CD14-positive monocyte (primary cell): ENCODE results near the gene SERPINA1. TPM values are rescaled to one million over a fixed set of nuclear protein-coding genes. Genes with fewer than 3 reads are reported as not detected.
A peak's percentile ranks its signal among the peaks of the same experiment; 100 is the strongest.
"Not testable (repeated sequence)": the region's sequence is repeated elsewhere in the genome, so short reads cannot be mapped to it uniquely, and the experiment has no call there.

Source experiments
- DNase-seq, 3 donors: peaks; one replicate each; pipeline ENCODE4 v3.0.0-alpha.2; 2011 to 2022
- H2AFZ ChIP-seq: 2 replicates; pipeline ENCODE4 v1.6.0; 2012; ENCODE audit warnings: mild to moderate bottlenecking, low read depth, low read length, inconsistent platforms; ENCODE audit not compliant: insufficient read depth, poor library complexity, severe bottlenecking
- H3K27ac ChIP-seq, 2 donors: 1 replicate in 1 of 2; 2 replicates in 1 of 2; pipeline ENCODE4 v1.5.1; 2012 to 2013; ENCODE audit warnings: low read length in 2 of 2, control low read depth in 1 of 2, inconsistent platforms in 1 of 2, low read depth in 1 of 2, mild to moderate bottlenecking in 1 of 2
- H3K27me3 ChIP-seq, 2 donors: one replicate each; pipeline versions ENCODE4 v1.6.0 to v1.6.1; 2011 to 2013; ENCODE audit warnings: low read length in 2 of 2; ENCODE audit not compliant: control insufficient read depth in 2 of 2, insufficient read depth in 2 of 2
- H3K36me3 ChIP-seq, 2 donors: replicated peaks in 1 of 2; 1 replicate in 1 of 2; 2 replicates in 1 of 2; pipeline versions ENCODE4 v1.5.1 to v1.6.1; 2012 to 2013; ENCODE audit warnings: low read length in 2 of 2, control low read depth in 1 of 2, inconsistent platforms in 1 of 2, mild to moderate bottlenecking in 1 of 2; ENCODE audit not compliant: insufficient read depth in 2 of 2, control insufficient read depth in 1 of 2
- H3K4me1 ChIP-seq, 2 donors: 1 replicate in 1 of 2; 2 replicates in 1 of 2; pipeline versions ENCODE4 v1.5.1 to v1.6.1; 2012 to 2013; ENCODE audit warnings: low read length in 2 of 2, control low read depth in 1 of 2, inconsistent platforms in 1 of 2, mild to moderate bottlenecking in 1 of 2, moderate library complexity in 1 of 2; ENCODE audit not compliant: insufficient read depth in 2 of 2, control insufficient read depth in 1 of 2
- H3K4me2 ChIP-seq: replicated peaks from 2 replicates; pipeline ENCODE3; 2012; ENCODE audit warnings: low read length, moderate library complexity, mild to moderate bottlenecking; ENCODE audit not compliant: poor library complexity, severe bottlenecking; ENCODE audit errors: extremely low read depth
- H3K4me3 ChIP-seq, 3 experiments: fragments of 200-600 bp in 1 of 3; sonication (generic) in 1 of 3; replicated peaks in 1 of 3; 1 replicate in 2 of 3; 2 replicates in 1 of 3; pipeline ENCODE4 v1.5.1; 2011 to 2013; ENCODE audit warnings: low read length in 3 of 3, mild to moderate bottlenecking in 3 of 3, control low read depth in 2 of 3, low read depth in 2 of 3, inconsistent platforms in 1 of 3, moderate library complexity in 1 of 3
- H3K79me2 ChIP-seq: 2 replicates; pipeline ENCODE4 v1.6.0; 2012; ENCODE audit warnings: mild to moderate bottlenecking, control low read depth, inconsistent platforms, low read length, moderate library complexity; ENCODE audit not compliant: insufficient read depth
- H3K9ac ChIP-seq: 2 replicates; pipeline ENCODE4 v1.6.0; 2017; ENCODE audit warnings: low read length, mild to moderate bottlenecking; ENCODE audit not compliant: insufficient read depth, poor library complexity, severe bottlenecking
- H3K9me3 ChIP-seq, 2 donors: replicated peaks in 1 of 2; 1 replicate in 1 of 2; 2 replicates in 1 of 2; pipeline versions ENCODE4 v1.5.1 to v1.6.1; 2012 to 2013; ENCODE audit warnings: low read length in 2 of 2, control low read depth in 1 of 2; ENCODE audit not compliant: control insufficient read depth in 1 of 2, insufficient read depth in 1 of 2
- H4K20me1 ChIP-seq: 2 replicates; pipeline ENCODE4 v1.6.0; 2012; ENCODE audit warnings: mild to moderate bottlenecking, low read length, control low read depth, moderate library complexity; ENCODE audit not compliant: insufficient read depth
- H3K27ac Mint-ChIP-seq, 7 donors: one replicate each; pipeline ENCODE4 v1.8.0; 2020; ENCODE audit warnings: mild to moderate bottlenecking in 7 of 7, mixed read lengths in 7 of 7, moderate library complexity in 6 of 7, inconsistent platforms in 2 of 7
- H3K27me3 Mint-ChIP-seq, 3 donors: one replicate each; pipeline ENCODE4 v1.8.0; 2021 to 2022; ENCODE audit warnings: low read depth in 3 of 3, mild to moderate bottlenecking in 3 of 3, mixed read lengths in 3 of 3, moderate library complexity in 3 of 3, inconsistent platforms in 1 of 3
- H3K36me3 Mint-ChIP-seq, 2 donors: one replicate each; pipeline ENCODE4 v1.8.0; 2020; ENCODE audit warnings: mixed read lengths in 2 of 2, inconsistent platforms in 1 of 2, mild to moderate bottlenecking in 1 of 2
- H3K4me1 Mint-ChIP-seq: one replicate; pipeline ENCODE4 v1.8.0; 2020; ENCODE audit warnings: mild to moderate bottlenecking, mixed read lengths
- H3K4me3 Mint-ChIP-seq, 2 donors: one replicate each; pipeline ENCODE4 v1.8.0; 2020; ENCODE audit warnings: mild to moderate bottlenecking in 2 of 2, mixed read lengths in 2 of 2, moderate library complexity in 1 of 2
- H3K9me3 Mint-ChIP-seq, 7 donors: one replicate each; pipeline ENCODE4 v1.8.0; 2020 to 2022; ENCODE audit warnings: mixed read lengths in 7 of 7, mild to moderate bottlenecking in 6 of 7, moderate library complexity in 6 of 7, inconsistent platforms in 2 of 7
- CTCF ChIP-seq: fragments of 200-600 bp; IDR thresholded peaks from one replicate; pipeline ENCODE4 v1.8.0; 2022; ENCODE audit warnings: antibody characterized with exemption, mild to moderate bottlenecking
- WGBS: methylation state at CpG from one replicate; pipeline ENCODE4 v1.1.5; 2013; ENCODE audit warnings: missing lambda C conversion rate; ENCODE audit not compliant: insufficient coverage; 5-methylcytosine and 5-hydroxymethylcytosine counted together
- intact Hi-C, 2 donors: fragments of 100-400 bp; cut with micrococcal nuclease; formaldehyde crosslinking; loops; one replicate each; pipeline versions ENCODE4 v1.15.0 to v1.15.1; 2023
- polyA plus RNA-seq, 3 donors: library from polyadenylated mRNA; depleted of rRNA in 1 of 3; unstranded in 2 of 3; stranded (reverse) in 1 of 3; fragments of 300-500 nt in 2 of 3; fragments of >200 nt in 1 of 3; fragmentation: Illumina TruSeq in 2 of 3; gene quantifications; 1 replicate in 2 of 3; 2 replicates in 1 of 3; pipeline ENCODE4 v1.2.3, GENCODE V29; 2012 to 2021

The SERPINA1 gene
- polyA plus RNA-seq, 3 donors, result 1,278 to 2,075 (median 2,042) TPM

- DNase-seq, result no peak
- WGBS, result 92% methylated on average over 3 of the region's 5 CpGs
- Histone ChIP-seq H3K79me2 (no peaks in the 10 kb centered on the region), H3K36me3 (no peaks in the 10 kb centered on the region), H3K9ac (no peak overlapping the region), H3K9me3 (no peaks in the 10 kb centered on the region), H2AFZ (no peak overlapping the region), H3K4me1 (peaks cover 14 to 22% of the 10 kb centered on the region in 2 donors), H3K4me3 (no peak overlapping the region), H3K4me2 (no peak overlapping the region), H4K20me1 (no peaks in the 10 kb centered on the region), H3K27ac (no peak overlapping the region), H3K27me3 (peaks cover 0 to 12% of the 10 kb centered on the region in 2 donors)
- Mint-ChIP-seq H3K27ac (no peak overlapping the region), H3K4me3 (no peak overlapping the region), H3K27me3 (peaks cover 16 to 28% (median 18%) of the 10 kb centered on the region in 3 donors), H3K4me1 (peaks cover 24% of the 10 kb centered on the region), H3K9me3 (peaks cover 0 to 3% (median 0%) of the 10 kb centered on the region in 7 donors), H3K36me3 (no peaks in the 10 kb centered on the region)
- intact Hi-C loops, result no loop called here
- TF ChIP-seq CTCF, result no peak
These were observed 41.6 kb downstream of the SERPINA1 start for GRCh38 chr14:94346841-94347240.

- H3K79me2 ChIP-seq, H3K36me3 Mint-ChIP-seq, H3K4me2 ChIP-seq, H2AFZ ChIP-seq, H3K9ac ChIP-seq, intact Hi-C loops, H3K4me3 ChIP-seq, H3K9me3 ChIP-seq, H4K20me1 ChIP-seq, H3K27ac ChIP-seq, H3K4me3 Mint-ChIP-seq, H3K36me3 ChIP-seq, H3K9me3 Mint-ChIP-seq: not testable (repeated sequence)
- H3K4me1 Mint-ChIP-seq, result peaks cover 28% of the 10 kb centered on the region
- peak overlapping the region in 1 of 7 donors; percentile 3 for H3K27ac Mint-ChIP-seq
- peaks cover 18 to 28% of the 10 kb centered on the region in 2 donors for H3K4me1 ChIP-seq
- WGBS, result 74% methylated on average over 21 of the region's 24 CpGs
- H3K27me3 Mint-ChIP-seq, result peaks cover 16 to 22% (median 16%) of the 10 kb centered on the region in 3 donors
- peak; percentile 6 to 90 (median 37) for DNase-seq
- peaks cover 0 to 12% of the 10 kb centered on the region in 2 donors for H3K27me3 ChIP-seq
These were observed 42.2 kb downstream of the SERPINA1 start for GRCh38 chr14:94346065-94346786.
